GM11168 (cell line): Measurements from ENCODE around the gene DPH5.
"Not testable (repeated sequence)": the region's sequence is repeated elsewhere in the genome, so short reads cannot be mapped to it uniquely, and the experiment has no call there.

Experiments used
- in situ Hi-C: fragments of 300-500 bp; cut with MboI; formaldehyde crosslinking; loops from one replicate; pipeline ENCODE4 v1.12.0; 2022; ENCODE audit warnings: low sequenced_read_pairs; ENCODE audit not compliant: unreplicated experiment

The DPH5 gene

GRCh38 chr1:100948721-100949405, 76.7 kb downstream of the DPH5 start:
- in situ Hi-C loops, result not testable (repeated sequence)

- in situ Hi-C loops, result not testable (repeated sequence)
These were observed 77.8 kb downstream of the DPH5 start for GRCh38 chr1:100947816-100948215.

GRCh38 chr1:100946064-100946463, 79.5 kb downstream of the DPH5 start:
- in situ Hi-C loops, result not testable (repeated sequence)

DNA sequence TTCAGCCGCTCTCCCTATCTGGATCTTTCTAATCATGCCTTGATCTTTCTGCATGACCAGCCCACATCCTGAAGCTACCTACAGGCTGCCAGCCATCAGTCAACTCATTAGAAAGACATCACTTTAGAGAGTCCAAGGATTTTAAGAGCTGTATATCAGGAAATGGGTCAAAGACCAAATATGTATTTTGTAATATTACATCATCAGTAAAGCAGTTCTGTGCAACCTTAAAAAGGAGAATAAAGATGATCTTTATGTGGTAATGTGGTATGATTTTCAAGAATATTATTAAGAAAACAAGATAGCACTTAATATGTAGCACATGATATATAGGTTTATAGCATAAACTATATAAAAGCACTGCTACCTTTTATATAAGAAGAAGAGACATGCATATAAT, 82.1 kb downstream of the DPH5 start:
- in situ Hi-C loops, result no loop called here

DNA sequence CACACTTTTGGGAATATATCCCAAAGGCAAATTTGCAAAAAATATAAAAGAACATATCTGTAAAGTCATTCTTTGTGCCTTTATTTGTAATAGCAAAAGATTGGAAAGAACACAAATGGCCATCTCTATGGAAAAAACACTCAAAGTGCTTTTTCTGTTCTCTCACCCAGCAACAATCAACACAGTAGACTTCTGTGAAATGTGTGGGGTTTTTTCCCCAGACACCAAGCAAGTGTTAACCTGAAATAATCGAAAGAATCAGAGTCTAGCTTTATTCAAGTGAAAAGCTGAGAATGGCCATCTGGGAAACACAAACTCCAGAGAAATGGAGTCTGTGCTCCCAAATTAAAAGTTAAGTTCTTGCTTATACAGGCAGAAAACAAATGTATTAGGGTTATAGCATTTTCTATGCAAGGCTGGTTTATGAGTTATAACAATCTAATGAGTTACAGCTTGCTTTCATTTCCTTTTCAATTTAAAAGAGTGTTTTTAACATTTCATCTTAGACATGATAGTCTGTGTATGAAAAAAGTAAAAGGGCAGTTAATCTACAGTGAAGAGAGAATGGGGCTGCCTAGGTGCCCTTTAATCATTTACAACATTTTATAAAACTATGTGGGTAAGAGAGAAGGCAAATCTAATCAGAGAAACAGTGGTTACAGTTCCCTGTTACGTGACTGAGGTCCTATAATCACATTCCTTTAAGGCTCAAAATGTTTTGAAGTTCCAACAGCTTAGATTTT, 83.1 kb downstream of the DPH5 start:
- in situ Hi-C loops, result no loop called here

- in situ Hi-C loops, result no loop called here
These were observed 83.9 kb downstream of the DPH5 start for GRCh38 chr1:100941580-100942216.

- in situ Hi-C loops, result no loop called here
These were observed 84.5 kb downstream of the DPH5 start for GRCh38 chr1:100941098-100941527.
